Measurements from ENCODE around the gene RAP1A.
"Not testable (repeated sequence)": the region's sequence is repeated elsewhere in the genome, so short reads cannot be mapped to it uniquely, and the experiment has no call there.

The RAP1A gene

DNA sequence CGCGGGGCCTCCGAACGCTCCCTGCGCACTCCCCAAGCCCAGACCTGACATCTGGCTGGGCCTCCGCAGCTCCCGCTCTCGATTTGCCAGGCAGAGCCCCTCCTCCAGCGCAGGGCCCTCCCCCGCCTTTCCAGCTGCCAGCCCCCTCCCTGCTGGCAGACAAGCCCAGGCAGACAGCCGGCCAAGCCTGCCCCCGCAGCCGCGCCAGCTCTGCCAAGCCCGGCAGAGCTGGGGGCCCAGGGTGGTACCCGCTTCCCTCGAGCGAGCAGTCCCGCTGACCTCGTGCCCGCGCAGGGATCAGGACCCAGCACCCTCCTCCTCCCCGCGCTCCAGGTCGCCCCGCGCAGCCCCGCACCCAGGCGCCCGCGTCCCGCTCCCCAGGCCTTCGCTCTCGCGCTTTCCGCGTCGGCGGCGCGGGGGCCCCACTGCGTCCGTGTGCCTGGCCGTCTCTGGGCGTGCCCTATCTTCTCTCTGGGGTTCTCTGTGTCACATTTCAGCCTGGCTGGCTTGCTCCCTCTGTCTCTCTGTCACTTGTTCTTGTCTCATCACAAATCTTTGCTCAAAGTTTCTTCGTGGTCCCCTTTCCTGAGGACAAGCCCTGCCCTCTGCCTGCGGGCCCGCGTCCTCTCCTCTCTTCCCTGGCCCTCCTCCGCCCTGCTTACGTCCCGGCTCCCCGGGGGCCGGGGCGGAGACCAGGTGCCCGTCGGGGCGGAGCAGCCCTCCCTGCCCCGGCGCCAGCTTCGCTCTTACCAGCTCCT is 119.0 kb downstream of the RAP1A start:
- DNase-seq = no peak

DNA sequence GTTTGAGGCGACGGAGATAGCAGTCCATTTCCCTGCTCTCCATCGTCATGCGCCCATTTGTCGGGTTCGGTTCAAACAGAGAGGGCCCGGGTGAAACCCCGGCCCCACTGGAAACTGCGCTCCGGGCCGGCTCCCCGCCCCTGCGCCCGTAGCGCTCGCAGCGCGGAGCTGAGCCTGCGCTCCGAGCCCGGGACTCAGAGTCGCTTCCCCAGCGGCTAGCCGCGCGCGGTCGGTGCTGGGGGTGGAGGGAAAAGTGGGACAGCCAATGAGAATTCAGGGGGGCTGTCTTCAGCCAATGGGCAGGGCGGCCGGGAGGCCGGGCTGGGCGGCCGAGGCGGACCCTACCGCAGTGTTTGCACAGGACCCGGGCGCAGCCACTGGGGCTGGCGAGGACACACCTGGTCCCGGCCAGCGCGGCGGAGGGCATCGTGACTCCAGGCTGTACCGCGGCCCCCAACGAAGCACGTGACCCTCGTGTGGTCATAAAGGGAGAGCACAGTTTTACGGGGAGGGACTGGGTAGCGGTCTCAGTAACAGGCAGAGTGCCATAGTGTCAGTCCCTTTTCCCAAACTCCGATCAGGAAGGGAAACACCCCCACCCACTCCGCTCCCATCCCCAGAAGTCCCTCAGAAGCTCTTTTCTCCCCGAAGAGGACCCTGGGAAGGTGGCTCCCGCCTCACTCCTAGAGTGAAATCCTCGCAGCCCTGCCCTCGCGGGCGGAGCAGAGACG is 119.8 kb downstream of the RAP1A start, which contains the start of gene INKA2:
TSS of gene INKA2 (minus strand) at position 202 of the 731 bp plus-strand sequence. CDS start at position 49, 153 bp downstream.
- DNase-seq = peak; percentile 60

- no peak for DNase-seq
Measured at GRCh38 chr1:111739925-111740765, 120.6 kb downstream of the RAP1A start.

- not testable (repeated sequence) for DNase-seq
Measured at GRCh38 chr1:111742292-111742691, 122.7 kb downstream of the RAP1A start.

GRCh38 chr1:111742938-111743549 is 123.5 kb downstream of the RAP1A start:
- DNase-seq = no peak

DNA sequence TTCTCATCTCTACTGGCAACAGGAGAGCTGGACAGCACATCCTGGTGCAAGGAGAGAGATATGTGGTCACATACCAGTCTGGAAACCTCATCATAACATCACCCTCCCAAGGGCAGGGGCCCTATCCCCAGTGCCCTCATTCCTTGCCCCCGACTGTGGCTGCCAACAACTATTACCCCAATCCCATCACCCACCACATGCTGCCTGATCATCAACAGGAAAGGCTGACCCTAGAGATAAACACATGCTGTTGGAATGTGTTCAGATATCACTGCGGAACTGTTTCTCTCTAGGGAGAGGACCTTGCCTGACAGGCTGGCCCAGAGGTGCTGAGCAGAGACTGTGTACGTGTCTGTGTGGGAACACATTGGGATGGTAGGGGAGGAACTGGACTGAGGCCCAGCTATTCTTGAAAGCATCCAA is 124.1 kb downstream of the RAP1A start:
- DNase-seq = no peak

GRCh38 chr1:111745675-111746613 is 126.4 kb downstream of the RAP1A start:
- no peak for DNase-seq

DNA sequence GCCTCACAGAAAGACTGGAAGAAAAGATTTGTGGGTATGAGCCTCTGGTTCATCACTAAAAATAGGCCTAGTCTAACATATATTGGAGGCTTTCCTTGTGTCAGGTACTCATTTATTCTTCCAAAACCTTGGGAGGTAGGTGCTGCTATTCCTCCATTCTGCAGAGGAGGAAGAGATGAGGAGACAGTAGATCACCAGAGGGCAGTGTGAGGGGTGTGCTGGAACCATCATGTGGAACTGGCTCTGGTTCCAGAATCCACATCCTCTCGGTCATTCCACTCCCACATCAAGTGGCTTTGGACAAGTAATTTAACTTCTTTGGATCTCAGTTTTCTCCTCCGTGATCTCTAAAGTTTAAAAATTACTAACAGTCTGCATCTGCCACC is 127.0 kb downstream of the RAP1A start:
- DNase-seq = no peak

DNA sequence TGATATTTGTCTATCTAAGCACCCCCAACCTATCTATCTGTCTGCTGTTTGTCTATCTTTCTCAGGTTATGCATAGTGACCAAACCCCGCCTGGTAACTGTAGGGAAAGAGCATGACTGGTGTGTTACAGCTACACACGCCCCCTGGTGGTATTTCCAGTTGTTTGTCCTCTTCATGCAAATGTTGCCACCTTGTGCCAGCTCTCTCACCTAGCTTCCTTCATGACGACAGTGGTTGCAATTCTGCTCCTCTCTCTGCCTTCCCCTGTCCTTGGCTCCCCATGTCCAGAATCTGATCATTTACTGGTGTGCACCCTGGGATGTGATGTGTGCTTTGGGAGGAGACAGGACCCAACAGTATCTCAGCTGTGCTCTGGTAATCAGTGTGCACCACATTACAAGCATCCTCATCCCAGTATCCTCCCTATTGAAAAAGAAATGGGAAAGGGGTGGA is 127.7 kb downstream of the RAP1A start:
- DNase-seq = peak; percentile 21

- no peak for DNase-seq
Measured at GRCh38 chr1:111747947-111748346, 128.4 kb downstream of the RAP1A start.

- no peak for DNase-seq
Measured at GRCh38 chr1:111749628-111750027, 130.0 kb downstream of the RAP1A start.

GRCh38 chr1:111750856-111751255 is 131.3 kb downstream of the RAP1A start:
- no peak for DNase-seq

DNA sequence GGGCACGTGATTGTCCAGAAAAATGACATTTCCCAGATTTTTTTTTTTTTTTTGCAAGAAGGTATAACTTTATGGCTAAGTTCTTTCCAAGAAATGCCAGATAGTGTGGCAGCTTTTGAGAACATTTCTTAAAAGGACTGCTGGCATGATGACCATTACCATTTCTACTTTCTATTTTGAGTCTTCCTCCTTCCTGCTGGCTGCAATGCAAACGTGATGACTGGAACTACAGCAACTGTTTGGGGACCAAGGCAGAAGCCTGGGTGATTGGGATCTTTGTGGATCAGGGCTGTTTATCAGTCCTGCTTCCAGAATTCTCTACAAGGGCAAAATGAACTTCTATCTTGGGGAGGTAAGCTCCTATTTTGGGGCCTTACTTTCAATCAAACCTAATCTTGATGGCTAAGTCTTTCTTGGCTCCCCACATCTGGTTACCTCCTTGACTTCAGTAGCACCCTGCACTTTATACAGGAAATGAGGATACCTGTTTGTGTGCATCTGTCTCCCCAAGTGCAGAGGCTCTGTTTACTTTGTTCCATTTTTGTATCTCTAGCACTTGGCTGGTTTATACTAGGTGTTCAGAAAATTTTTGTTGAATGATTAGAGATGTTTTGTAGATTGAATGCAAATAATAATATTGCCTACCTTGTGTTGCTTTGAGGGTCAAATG is 132.5 kb downstream of the RAP1A start:
- DNase-seq = no peak

GRCh38 chr1:111754984-111755330 is 135.4 kb downstream of the RAP1A start:
- DNase-seq = no peak

DNA sequence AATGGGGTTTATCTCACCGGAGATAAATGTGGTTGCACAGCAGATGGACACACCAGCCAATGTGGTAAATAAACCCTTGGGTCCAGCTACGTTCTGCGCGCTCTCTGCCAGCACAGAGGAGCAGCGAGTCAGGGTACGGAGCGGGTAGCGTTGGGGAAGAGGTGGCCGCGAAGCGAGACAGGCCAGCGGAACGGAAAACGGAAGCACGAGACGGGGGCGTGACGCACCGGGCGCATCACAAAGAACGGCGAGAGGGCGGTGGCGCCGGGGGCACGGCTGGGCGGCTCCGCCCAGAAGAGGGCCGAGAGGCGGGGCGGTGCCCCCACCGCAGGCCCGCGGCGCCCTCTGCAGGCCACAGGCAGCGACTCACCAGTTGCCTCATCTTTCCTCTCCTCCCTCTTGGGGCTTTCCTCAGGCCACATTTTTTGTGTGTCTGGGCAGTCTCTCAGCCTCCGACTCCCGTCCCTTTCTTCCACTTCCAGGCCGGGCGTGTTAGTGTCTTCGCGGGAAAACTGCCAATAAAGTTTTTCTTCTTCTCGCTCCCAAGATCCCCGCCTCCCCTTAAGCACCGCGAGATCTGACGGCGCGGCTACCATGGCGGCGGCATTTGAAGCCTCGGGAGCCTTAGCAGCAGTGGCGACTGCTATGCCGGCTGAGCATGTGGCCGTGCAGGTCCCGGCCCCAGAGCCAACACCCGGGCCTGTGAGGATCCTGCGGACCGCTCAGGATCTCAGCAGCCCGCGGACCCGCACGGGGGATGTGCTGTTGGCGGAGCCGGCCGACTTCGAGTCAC is 135.9 kb downstream of the RAP1A start, which contains the start of gene DDX20:
TSS of gene DDX20 (plus strand) at position 571 of the 793 bp plus-strand sequence. CDS start at position 595, 24 bp downstream.
- DNase-seq = peak; percentile 98

DNA sequence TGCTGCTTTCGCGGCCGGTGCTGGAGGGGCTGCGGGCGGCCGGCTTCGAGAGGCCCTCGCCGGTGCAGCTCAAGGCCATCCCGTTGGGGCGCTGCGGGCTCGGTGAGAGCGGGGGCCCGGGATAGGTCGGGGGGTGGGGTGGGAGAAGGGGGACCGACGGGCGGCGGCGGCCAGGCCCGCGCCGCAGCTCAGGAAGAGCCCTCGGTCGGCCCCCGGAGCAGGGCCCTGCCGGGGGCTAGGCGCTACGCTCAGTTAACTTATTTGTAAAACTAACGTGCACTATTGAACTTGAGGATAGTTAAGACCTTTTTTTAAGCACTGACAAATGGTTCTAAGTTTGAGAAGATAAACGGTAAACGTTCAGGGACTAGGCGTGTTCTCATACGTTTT is 136.5 kb downstream of the RAP1A start:
- no peak for DNase-seq

DNA sequence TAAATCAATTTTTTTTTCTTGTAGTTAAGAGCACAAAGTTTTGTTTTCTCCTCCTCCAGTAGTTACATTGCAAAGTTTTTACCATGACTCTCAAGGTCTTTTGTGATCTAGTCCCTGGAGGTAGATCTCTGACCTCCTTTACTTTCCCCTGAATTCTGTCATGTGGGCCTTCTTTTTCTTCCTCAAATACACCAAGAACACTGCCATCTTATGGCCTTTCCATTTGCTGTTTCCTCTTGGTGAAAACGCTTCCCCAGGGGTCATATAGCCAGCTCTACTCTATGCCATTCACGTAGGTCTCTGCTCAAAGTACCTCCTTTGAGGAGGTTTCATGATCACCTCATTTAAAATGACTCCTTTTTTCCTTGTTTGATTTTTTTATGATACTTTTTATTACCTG is 138.8 kb downstream of the RAP1A start:
- DNase-seq = no peak

- no peak for DNase-seq
Measured at GRCh38 chr1:111761717-111762116, 142.1 kb downstream of the RAP1A start.

- DNase-seq = no peak
Measured at GRCh38 chr1:111762332-111762731, 142.7 kb downstream of the RAP1A start.
